Heart left ventricle (tissue), 13 donors: Measurements from ENCODE around the gene WIPI1.

Source experiments
- POLR2A ChIP-seq, 2 donors: fragments of 450-650 bp; IDR thresholded peaks; one replicate each; pipeline ENCODE4 v1.6.1; 2017; ENCODE audit warnings: antibody characterized with exemption in 2 of 2, mild to moderate bottlenecking in 2 of 2, moderate library complexity in 2 of 2
- TF ChIP-seq, protein P1 (sequence below), 12 donors: fragments of 200-600 bp; sonication (generic) in 4 of 12; IDR thresholded peaks; one replicate each; pipeline versions ENCODE4 v1.5.0 to v1.8.0; 2018 to 2022; ENCODE audit warnings: antibody characterized with exemption in 12 of 12, mild to moderate bottlenecking in 5 of 12
- donor health status: ischemic (EF 13 %, LVEDD 7.1; RV severe dilation, severe dysfunction).
- donor health status: DM: no; HTN: yes; CAD: no.
- donor health status: DM: no; HTN: no; CAD: no.
- donor health status: ischemic (EF 25% LVEDD 6.9; RV normal size, moderate dysfunction).
- donor health status: ischemic (EF 25% LVEDD 5.7; RV mildly dilated, moderate dysfunction).
- donor health status: ischemic (EF 35%, LVEDD 5.7; RV mildly dilated, moderate dysfunction).
- donor health status: nonischemic (EF 11% LVEDD 7.7; RV severe dilation, severe dysfunction).
- donor health status: DM: yes; HTN: yes; CAD: no.
- donor health status: PGD.
- donor health status: ischemic (EF 29% LVEDD 5.4; RV normal size, mild dysfunction).
- donor health status: nonischemic (EF 23%, LVEDD 6.1; RV moderate dilation, normal function).

- TF ChIP-seq POLR2A (IDR thresholded peaks at IDR 0.05): no peak
- TF ChIP-seq, protein P1, sequence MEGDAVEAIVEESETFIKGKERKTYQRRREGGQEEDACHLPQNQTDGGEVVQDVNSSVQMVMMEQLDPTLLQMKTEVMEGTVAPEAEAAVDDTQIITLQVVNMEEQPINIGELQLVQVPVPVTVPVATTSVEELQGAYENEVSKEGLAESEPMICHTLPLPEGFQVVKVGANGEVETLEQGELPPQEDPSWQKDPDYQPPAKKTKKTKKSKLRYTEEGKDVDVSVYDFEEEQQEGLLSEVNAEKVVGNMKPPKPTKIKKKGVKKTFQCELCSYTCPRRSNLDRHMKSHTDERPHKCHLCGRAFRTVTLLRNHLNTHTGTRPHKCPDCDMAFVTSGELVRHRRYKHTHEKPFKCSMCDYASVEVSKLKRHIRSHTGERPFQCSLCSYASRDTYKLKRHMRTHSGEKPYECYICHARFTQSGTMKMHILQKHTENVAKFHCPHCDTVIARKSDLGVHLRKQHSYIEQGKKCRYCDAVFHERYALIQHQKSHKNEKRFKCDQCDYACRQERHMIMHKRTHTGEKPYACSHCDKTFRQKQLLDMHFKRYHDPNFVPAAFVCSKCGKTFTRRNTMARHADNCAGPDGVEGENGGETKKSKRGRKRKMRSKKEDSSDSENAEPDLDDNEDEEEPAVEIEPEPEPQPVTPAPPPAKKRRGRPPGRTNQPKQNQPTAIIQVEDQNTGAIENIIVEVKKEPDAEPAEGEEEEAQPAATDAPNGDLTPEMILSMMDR (IDR thresholded peaks at IDR 0.05): no peak
Observed at GRCh38 chr17:68390888-68391545, 66.3 kb downstream of the WIPI1 start.
